IPS-NIHi7 (cell line): ENCODE results near the gene NBEA.
A peak's percentile ranks its signal among the peaks of the same experiment; 100 is the strongest.
"Not testable (repeated sequence)": the region's sequence is repeated elsewhere in the genome, so short reads cannot be mapped to it uniquely, and the experiment has no call there.

Source experiments
- DNase-seq: peaks from one replicate; pipeline ENCODE4 v3.0.0; 2012; ENCODE audit warnings: mixed read lengths; ENCODE audit errors: extremely low spot score

Gene NBEA

GRCh38 chr13:35058585-35058984, 116.5 kb downstream of the NBEA start:
- not testable (repeated sequence) for DNase-seq

- DNase-seq, result no peak
These were observed 144.6 kb downstream of the NBEA start for GRCh38 chr13:35086667-35087066.

- no peak for DNase-seq
These were observed 150.2 kb downstream of the NBEA start for GRCh38 chr13:35092251-35092650.

GRCh38 chr13:35092751-35093150, 150.7 kb downstream of the NBEA start:
- no peak for DNase-seq

GRCh38 chr13:35093356-35093755, 151.3 kb downstream of the NBEA start:
- DNase-seq, result no peak

GRCh38 chr13:35106771-35107170, 164.7 kb downstream of the NBEA start:
- not testable (repeated sequence) for DNase-seq

- DNase-seq, result no peak
These were observed 165.5 kb downstream of the NBEA start for GRCh38 chr13:35107535-35107934.

- DNase-seq, result not testable (repeated sequence)
These were observed 171.5 kb downstream of the NBEA start for GRCh38 chr13:35113612-35114011.

- no peak for DNase-seq
These were observed 185.4 kb downstream of the NBEA start for GRCh38 chr13:35127466-35127865.

- DNase-seq, result no peak
These were observed 187.4 kb downstream of the NBEA start for GRCh38 chr13:35129500-35129899.

- DNase-seq, result no peak
These were observed 189.4 kb downstream of the NBEA start for GRCh38 chr13:35131471-35131870.

- DNase-seq, result no peak
These were observed 194.5 kb downstream of the NBEA start for GRCh38 chr13:35136585-35136984.

GRCh38 chr13:35139591-35139990, 197.5 kb downstream of the NBEA start:
- DNase-seq, result no peak

- no peak for DNase-seq
These were observed 198.3 kb downstream of the NBEA start for GRCh38 chr13:35140321-35140720.

GRCh38 chr13:35140831-35141230, 198.8 kb downstream of the NBEA start:
- DNase-seq, result no peak

- DNase-seq, result no peak
These were observed 201.1 kb downstream of the NBEA start for GRCh38 chr13:35143123-35143522.

GRCh38 chr13:35144166-35144890, 202.3 kb downstream of the NBEA start:
- DNase-seq, result no peak

- no peak for DNase-seq
These were observed 204.6 kb downstream of the NBEA start for GRCh38 chr13:35146686-35147085.

- DNase-seq, result peak; percentile 41
These were observed 215.2 kb downstream of the NBEA start for GRCh38 chr13:35157143-35157755.

GRCh38 chr13:35159041-35159440, 217.0 kb downstream of the NBEA start:
- no peak for DNase-seq

GRCh38 chr13:35160896-35161295, 218.8 kb downstream of the NBEA start:
- no peak for DNase-seq

- no peak for DNase-seq
These were observed 220.3 kb downstream of the NBEA start for GRCh38 chr13:35162420-35162819.

GRCh38 chr13:35163674-35164073, 221.6 kb downstream of the NBEA start:
- DNase-seq, result no peak
